ENCODE results near the gene NRSN1.

NRSN1 gene

DNA sequence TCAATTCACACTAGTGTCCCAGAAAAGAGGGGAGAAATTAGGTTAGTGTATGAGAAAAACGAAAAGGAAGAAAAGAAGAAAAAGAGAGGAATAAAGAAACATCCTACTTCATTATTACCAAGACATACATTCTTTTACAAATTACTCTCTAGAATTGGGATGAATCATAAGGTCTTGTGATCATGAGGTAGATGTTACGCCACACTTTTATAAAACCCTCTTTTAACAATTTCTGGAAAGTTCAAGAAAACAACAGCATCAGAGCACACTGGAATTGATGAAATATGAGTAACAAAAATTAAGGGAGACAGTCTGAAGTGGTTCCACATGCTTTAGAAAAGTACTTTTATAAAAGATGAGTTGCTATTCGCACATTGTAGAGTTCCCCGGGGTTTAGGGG lies 32.6 kb upstream of the NRSN1 start:
- no peaks in the 10 kb centered on the region for H3K9me3 ChIP-seq
- H3K4me1 ChIP-seq: no peaks in the 10 kb centered on the region
- H3K4me3 ChIP-seq (ENCODE audit: low read depth, low read length): no peak overlapping the region
- H3K27me3 ChIP-seq: no peaks in the 10 kb centered on the region
- no peaks in the 10 kb centered on the region for H3K36me3 ChIP-seq
- no peak for DNase-seq
- TF ChIP-seq, protein P1, sequence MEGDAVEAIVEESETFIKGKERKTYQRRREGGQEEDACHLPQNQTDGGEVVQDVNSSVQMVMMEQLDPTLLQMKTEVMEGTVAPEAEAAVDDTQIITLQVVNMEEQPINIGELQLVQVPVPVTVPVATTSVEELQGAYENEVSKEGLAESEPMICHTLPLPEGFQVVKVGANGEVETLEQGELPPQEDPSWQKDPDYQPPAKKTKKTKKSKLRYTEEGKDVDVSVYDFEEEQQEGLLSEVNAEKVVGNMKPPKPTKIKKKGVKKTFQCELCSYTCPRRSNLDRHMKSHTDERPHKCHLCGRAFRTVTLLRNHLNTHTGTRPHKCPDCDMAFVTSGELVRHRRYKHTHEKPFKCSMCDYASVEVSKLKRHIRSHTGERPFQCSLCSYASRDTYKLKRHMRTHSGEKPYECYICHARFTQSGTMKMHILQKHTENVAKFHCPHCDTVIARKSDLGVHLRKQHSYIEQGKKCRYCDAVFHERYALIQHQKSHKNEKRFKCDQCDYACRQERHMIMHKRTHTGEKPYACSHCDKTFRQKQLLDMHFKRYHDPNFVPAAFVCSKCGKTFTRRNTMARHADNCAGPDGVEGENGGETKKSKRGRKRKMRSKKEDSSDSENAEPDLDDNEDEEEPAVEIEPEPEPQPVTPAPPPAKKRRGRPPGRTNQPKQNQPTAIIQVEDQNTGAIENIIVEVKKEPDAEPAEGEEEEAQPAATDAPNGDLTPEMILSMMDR (IDR thresholded peaks at IDR 0.05; ENCODE audit: low read depth, low read length): no peak

DNA sequence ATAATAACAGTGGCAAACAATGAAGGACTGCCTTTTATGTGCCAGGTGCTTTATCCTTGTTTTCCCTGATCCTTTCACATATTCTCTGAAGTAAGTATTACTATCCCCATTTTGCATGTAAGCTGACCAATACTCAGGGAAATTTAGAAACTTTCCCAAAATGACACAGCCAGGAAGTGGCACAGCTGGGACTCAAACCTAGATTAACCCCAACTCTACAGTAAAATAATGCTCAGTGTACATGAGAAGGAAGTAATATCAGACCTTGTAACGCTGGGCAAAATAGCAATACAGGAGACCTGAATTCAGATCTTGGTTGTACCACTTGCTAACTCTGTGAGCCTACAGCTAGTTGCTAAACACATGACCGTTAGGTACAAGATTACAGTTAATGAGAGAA lies 26.8 kb upstream of the NRSN1 start:
- no peak for DNase-seq

DNA sequence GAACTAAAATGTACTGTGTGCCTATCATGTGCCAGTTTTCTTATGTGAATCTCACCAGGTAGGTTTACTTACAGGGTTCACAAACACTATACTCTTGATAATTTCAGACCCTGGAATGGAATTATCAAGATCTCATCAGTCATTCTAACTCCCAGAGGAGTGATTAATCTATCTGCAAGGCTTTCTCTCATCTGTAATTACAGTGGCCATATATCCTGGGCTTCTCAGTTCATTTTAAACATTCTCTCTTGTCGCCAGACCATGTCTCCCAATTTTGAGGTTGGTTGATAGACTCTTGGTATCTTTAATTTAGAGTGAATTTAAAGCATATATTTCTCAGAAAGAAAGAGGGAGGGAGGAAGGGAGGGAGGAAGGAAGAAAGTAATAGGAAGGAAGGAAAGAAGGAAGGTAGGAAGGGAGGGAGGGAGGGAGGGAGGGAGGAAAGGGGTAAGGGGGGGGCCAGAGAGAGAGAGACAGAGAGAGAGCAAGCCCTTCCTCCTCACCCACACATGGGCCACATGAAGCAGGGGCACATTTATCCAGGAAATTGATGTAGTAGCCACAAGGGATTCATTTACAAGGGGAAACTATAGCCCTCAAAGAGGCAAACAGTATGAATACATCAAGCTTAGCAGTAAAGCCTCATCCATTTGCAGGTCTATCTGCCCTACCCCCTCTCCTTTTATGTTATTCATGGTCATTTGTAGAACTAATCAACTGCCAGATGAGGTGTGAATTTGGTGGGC lies 25.8 kb upstream of the NRSN1 start:
- H3K9me3 ChIP-seq: no peaks in the 10 kb centered on the region
- no peaks in the 10 kb centered on the region for H3K4me1 ChIP-seq
- TF ChIP-seq, protein P1 (IDR thresholded peaks at IDR 0.05; ENCODE audit: low read depth, low read length): no peak
- H3K36me3 ChIP-seq: no peaks in the 10 kb centered on the region
- H3K27me3 ChIP-seq: no peaks in the 10 kb centered on the region
- DNase-seq: no peak
- no peak overlapping the region for H3K4me3 ChIP-seq (ENCODE audit: low read depth, low read length)

More for the DNA sequence above, 26.8 kb upstream of the NRSN1 start:
- Histone ChIP-seq H3K36me3 (no peaks in the 10 kb centered on the region), H3K4me3 (ENCODE audit: low read depth, low read length) (no peak overlapping the region), H3K4me1 (no peaks in the 10 kb centered on the region), H3K27me3 (no peaks in the 10 kb centered on the region), H3K9me3 (no peaks in the 10 kb centered on the region)
- TF ChIP-seq, protein P1 (IDR thresholded peaks at IDR 0.05; ENCODE audit: low read depth, low read length): no peak

DNA sequence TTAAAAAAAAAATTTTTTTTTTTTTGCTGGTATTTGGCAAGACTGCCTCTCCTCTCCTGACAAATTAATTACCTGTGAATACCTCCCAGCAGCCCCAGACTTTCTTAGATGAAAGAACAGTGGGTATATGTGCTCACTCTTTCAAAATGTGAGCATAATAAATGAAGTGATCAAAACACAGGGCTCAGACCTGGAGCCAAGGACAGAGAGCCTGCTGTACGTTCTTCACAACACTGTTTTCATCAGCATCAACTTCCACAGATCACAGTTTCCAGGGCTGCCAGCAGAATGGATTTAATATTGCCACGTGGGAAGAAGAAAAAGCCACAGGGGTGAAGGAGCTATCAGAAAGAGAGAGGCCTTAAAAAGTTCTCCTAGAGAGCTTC lies 25.3 kb upstream of the NRSN1 start:
- Histone ChIP-seq H3K4me3 (ENCODE audit: low read depth, low read length) (no peak overlapping the region), H3K36me3 (no peaks in the 10 kb centered on the region), H3K4me1 (0 out of 2 replicates have a peak, but pooled peaks cover under 1% of the 10 kb centered on the region), H3K9me3 (no peaks in the 10 kb centered on the region), H3K27me3 (no peaks in the 10 kb centered on the region)
- DNase-seq: no peak
- TF ChIP-seq, protein P1 (IDR thresholded peaks at IDR 0.05; ENCODE audit: low read depth, low read length): no peak

DNA sequence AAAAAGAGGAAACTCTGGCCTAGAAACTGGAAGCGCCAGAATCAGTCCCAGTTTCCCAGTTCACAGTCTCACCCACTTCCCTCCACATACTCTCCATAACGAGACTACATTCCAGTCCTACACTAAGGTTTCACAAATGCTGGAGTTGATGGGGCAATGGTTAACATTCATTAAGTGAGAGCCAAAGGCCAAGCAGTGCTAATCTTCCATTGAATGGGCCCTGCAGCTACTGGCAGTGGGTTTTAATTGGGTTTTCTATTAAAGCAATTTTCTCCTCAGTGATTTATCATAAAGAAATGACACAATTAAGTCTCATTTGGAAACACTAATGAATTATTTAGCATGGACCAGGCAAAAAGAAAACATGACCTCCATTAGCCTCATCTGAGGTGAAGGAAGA lies 20.8 kb upstream of the NRSN1 start:
- Histone ChIP-seq H3K27me3 (no peaks in the 10 kb centered on the region; the same call in 1 of the 2 replicates), H3K4me3 (ENCODE audit: low read depth, low read length) (no peak overlapping the region), H3K4me1 (peaks cover 6% of the 10 kb centered on the region), H3K9me3 (no peaks in the 10 kb centered on the region), H3K36me3 (no peaks in the 10 kb centered on the region)
- TF ChIP-seq, protein P1 (IDR thresholded peaks at IDR 0.05; ENCODE audit: low read depth, low read length): no peak
- no peak for DNase-seq

DNA sequence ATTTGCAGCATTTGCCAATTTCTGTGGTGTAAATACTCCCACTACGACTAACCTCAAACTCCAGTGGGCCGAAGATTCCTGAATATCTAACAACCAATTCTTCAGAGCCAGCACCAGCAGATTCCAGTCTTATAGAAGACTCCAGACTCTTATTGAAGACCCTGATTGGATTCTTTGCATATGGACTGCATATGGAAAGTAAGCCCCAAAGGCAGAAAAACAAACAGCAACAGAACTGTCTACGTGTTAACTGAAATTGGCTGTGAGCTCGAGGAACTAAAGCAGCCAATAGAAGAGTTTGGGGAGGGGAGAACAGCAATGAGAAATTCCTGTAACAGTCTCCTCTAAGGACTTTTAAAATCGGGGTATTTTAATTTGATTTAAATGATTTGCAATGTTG lies 19.7 kb upstream of the NRSN1 start:
- H3K4me3 ChIP-seq (ENCODE audit: low read depth, low read length): no peak overlapping the region
- TF ChIP-seq, protein P1 (IDR thresholded peaks at IDR 0.05; ENCODE audit: low read depth, low read length): no peak
- H3K4me1 ChIP-seq: peaks cover 6% of the 10 kb centered on the region
- no peaks in the 10 kb centered on the region; the same call in 1 of the 2 replicates for H3K27me3 ChIP-seq
- H3K36me3 ChIP-seq: no peaks in the 10 kb centered on the region
- H3K9me3 ChIP-seq: no peaks in the 10 kb centered on the region
- DNase-seq: no peak
